A549 (cell line): ENCODE measurements around the gene UNC5A. TPM values are rescaled to one million over a fixed set of nuclear protein-coding genes. Genes with fewer than 3 reads are reported as not detected.

ENCODE experiments used
- ATAC-seq, 2 experiments: fragments of 200-7000 bp in 1 of 2; fragments of >200 bp in 1 of 2; cut with Nextera tagmentation in 1 of 2; cut with Tn5 transposase in 1 of 2; 3 replicates each; pipeline versions ENCODE4 v1.8.0 to v1.9.1; 2018 to 2020; ENCODE audit warnings: mild to moderate bottlenecking in 1 of 2, moderate library complexity in 1 of 2
- CTCF ChIA-PET: fragments of 300-600 bp; sonication (Branson Sonifier 250); formaldehyde crosslinking; extraction: SDS; loops from one replicate; lab custom pipeline; 2021; ENCODE audit warnings: antibody characterized with exemption, inconsistent platforms; lab: Yijun Ruan, JAX
- POLR2A ChIA-PET: fragments of 350-600 bp; formaldehyde crosslinking; extraction: SDS; loops from one replicate; lab custom pipeline; 2021; ENCODE audit warnings: antibody characterized with exemption, inconsistent platforms; lab: Yijun Ruan, JAX
- DNase-seq, 2 experiments: peaks; one replicate each; pipeline versions ENCODE4 v3.0.0 to v3.0.0-alpha.2; 2011 to 2016; ENCODE audit warnings: low read depth in 1 of 2, low spot score in 1 of 2
- FAIRE-seq: peaks from 2 replicates; lab custom pipeline; 2011; peaks lifted over from hg19 to GRCh38; lab: Jason Lieb, UNC
- H3K27ac ChIP-seq, 2 experiments: fragments of >200 bp; sonication (Bioruptor Twin); formaldehyde crosslinking; 3 replicates each; pipeline ENCODE4 v1.5.1; 2016 to 2017
- H3K4me1 ChIP-seq: fragments of >200 bp; sonication (Bioruptor Twin); formaldehyde crosslinking; 3 replicates; pipeline ENCODE4 v1.6.1; 2016
- H3K4me2 ChIP-seq: fragments of >200 bp; sonication (Bioruptor Twin); formaldehyde crosslinking; 3 replicates; pipeline ENCODE4 v1.6.1; 2016
- H3K4me3 ChIP-seq: fragments of >200 bp; sonication (Bioruptor Twin); formaldehyde crosslinking; 3 replicates; pipeline ENCODE4 v1.5.1; 2016
- H3K9me3 ChIP-seq: fragments of >200 bp; sonication (Bioruptor Twin); formaldehyde crosslinking; 3 replicates; pipeline ENCODE4 v1.6.1; 2016
- BCL3 ChIP-seq: fragments of >200 bp; sonication (Bioruptor Twin); formaldehyde crosslinking; IDR thresholded peaks from 3 replicates; pipeline ENCODE4 v1.6.1; 2016
- CBX8 ChIP-seq: fragments of 200-600 bp; sonication (generic); IDR thresholded peaks from 2 replicates; pipeline ENCODE4 v1.6.1; 2016
- CEBPB ChIP-seq, 2 experiments: fragments of >200 bp in 1 of 2; sonication (Bioruptor Twin) in 1 of 2; formaldehyde crosslinking in 1 of 2; IDR thresholded peaks; 2 replicates each; pipeline ENCODE4 v1.6.1; 2012 to 2016
- CTCF ChIP-seq: fragments of >200 bp; sonication (Bioruptor Twin); formaldehyde crosslinking; IDR thresholded peaks from 3 replicates; pipeline ENCODE4 v1.5.1; 2016
- EHF ChIP-seq: fragments of 250-450 bp; sonication (Bioruptor Pico); IDR thresholded peaks from 2 replicates; pipeline ENCODE4 v1.5.0; 2020; ENCODE audit warnings: mild to moderate bottlenecking
- EP300 ChIP-seq, 2 experiments: fragments of >200 bp; sonication (Bioruptor Twin); formaldehyde crosslinking; IDR thresholded peaks; 2 replicates in 1 of 2; 3 replicates in 1 of 2; pipeline ENCODE4 v1.6.1; 2016 to 2017
- FOSB ChIP-seq: fragments of 250-450 bp; sonication (Bioruptor Pico); IDR thresholded peaks from 2 replicates; pipeline ENCODE4 v1.5.0; 2020; ENCODE audit warnings: mild to moderate bottlenecking, moderate library complexity
- HDAC2 ChIP-seq: fragments of 200-600 bp; sonication (generic); IDR thresholded peaks from 2 replicates; pipeline ENCODE4 v1.6.1; 2016
- HOXA7 ChIP-seq: fragments of 250-450 bp; sonication (Bioruptor Pico); IDR thresholded peaks from 2 replicates; pipeline ENCODE4 v1.5.0; 2020; ENCODE audit warnings: mild to moderate bottlenecking, moderate library complexity
- HOXB13 ChIP-seq: fragments of 250-450 bp; sonication (Bioruptor Pico); IDR thresholded peaks from 2 replicates; pipeline ENCODE4 v1.5.0; 2020; ENCODE audit warnings: low read depth, mild to moderate bottlenecking, moderate library complexity
- HOXB5 ChIP-seq: fragments of 250-450 bp; sonication (Bioruptor Pico); IDR thresholded peaks from 2 replicates; pipeline ENCODE4 v1.5.0; 2020; ENCODE audit warnings: mild to moderate bottlenecking, moderate library complexity
- JUNB ChIP-seq: fragments of >200 bp; sonication (Bioruptor Twin); formaldehyde crosslinking; IDR thresholded peaks from 2 replicates; pipeline ENCODE4 v1.6.1; 2016
- KDM1A ChIP-seq: fragments of 200-600 bp; sonication (generic); IDR thresholded peaks from 2 replicates; pipeline ENCODE4 v1.6.1; 2016; ENCODE audit warnings: low read depth, mild to moderate bottlenecking
- MAZ ChIP-seq: fragments of 150-350 bp; IDR thresholded peaks from 2 replicates; pipeline ENCODE4 v1.6.1; 2014; ENCODE audit warnings: antibody characterized with exemption, low read depth, low read length, borderline replicate concordance
- NPAS2 ChIP-seq: fragments of 250-450 bp; sonication (Bioruptor Pico); IDR thresholded peaks from 2 replicates; pipeline ENCODE4 v1.8.0; 2022; ENCODE audit warnings: mild to moderate bottlenecking, moderate library complexity, borderline replicate concordance
- PHF8 ChIP-seq: fragments of 200-600 bp; sonication (generic); IDR thresholded peaks from 2 replicates; pipeline ENCODE4 v1.6.1; 2016; ENCODE audit warnings: low read depth, mild to moderate bottlenecking, antibody characterized with exemption, moderate library complexity, borderline replicate concordance
- RCOR1 ChIP-seq: fragments of 150-350 bp; IDR thresholded peaks from 2 replicates; pipeline ENCODE4 v1.6.1; 2014; ENCODE audit warnings: antibody characterized with exemption, low read length, low read depth
- REST ChIP-seq: fragments of 200-600 bp; sonication (generic); IDR thresholded peaks from 2 replicates; pipeline ENCODE4 v1.6.1; 2016; ENCODE audit warnings: antibody characterized with exemption, mild to moderate bottlenecking, moderate library complexity
- RFX5 ChIP-seq: fragments of 450-650 bp; IDR thresholded peaks from 2 replicates; pipeline ENCODE4 v1.7.1; 2014; ENCODE audit warnings: antibody characterized with exemption, mild to moderate bottlenecking, moderate library complexity
- SREBF2 ChIP-seq: fragments of 450-650 bp; IDR thresholded peaks from 2 replicates; pipeline ENCODE4 v1.6.1; 2014; ENCODE audit warnings: mild to moderate bottlenecking, moderate library complexity
- WGBS: methylation state at CpG from one replicate; pipeline ENCODE4 v1.1.6; 2017; ENCODE audit errors: missing lambda C conversion rate; 5-methylcytosine and 5-hydroxymethylcytosine counted together
- polyA plus RNA-seq, 4 experiments: library from polyadenylated mRNA; depleted of rRNA in 3 of 4; stranded (reverse); fragments of >200 nt; fragmentation: RNase III in 1 of 4; extraction: RNeasy Plus Mini Kit Qiagen cat#74134 plus additional on column Dnase treatment in 1 of 4; gene quantifications; 2 replicates in 3 of 4; 3 replicates in 1 of 4; pipeline ENCODE4 v1.2.3, GENCODE V29; 2011 to 2017
- TF ChIP-seq, protein P1 (sequence below): fragments of 250-450 bp; sonication (Bioruptor Pico); IDR thresholded peaks from 2 replicates; pipeline ENCODE4 v1.5.0; 2020; ENCODE audit warnings: low read depth, mild to moderate bottlenecking, moderate library complexity

The UNC5A gene
- polyA plus RNA-seq, 2 of the 4 experiments (the other 2 are of a cell fraction) = 0.03 to 0.14 TPM

- TF ChIP-seq, protein P1, sequence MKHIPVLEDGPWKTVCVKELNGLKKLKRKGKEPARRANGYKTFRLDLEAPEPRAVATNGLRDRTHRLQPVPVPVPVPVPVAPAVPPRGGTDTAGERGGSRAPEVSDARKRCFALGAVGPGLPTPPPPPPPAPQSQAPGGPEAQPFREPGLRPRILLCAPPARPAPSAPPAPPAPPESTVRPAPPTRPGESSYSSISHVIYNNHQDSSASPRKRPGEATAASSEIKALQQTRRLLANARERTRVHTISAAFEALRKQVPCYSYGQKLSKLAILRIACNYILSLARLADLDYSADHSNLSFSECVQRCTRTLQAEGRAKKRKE (CRISPR knock-in tag) = no peak
- TF ChIP-seq NPAS2 (CRISPR knock-in tag) (no peak), HOXA7 (no peak), SREBF2 (no peak)
These were observed 40.4 kb upstream of the UNC5A start (continued) for GRCh38 chr5:176769911-176770310.

- ChIA-PET CTCF (interaction anchor here (1.3 to 3.3 kb wide), 4 partner anchors 11 to 129 kb away, joined by 3 to 14 read pairs (median 4); partner anchors contain the start of gene HK3), POLR2A (interaction anchor here (0.6 kb wide), 1 partner anchor 172 kb away, joined by 3 read pairs; no protein-coding TSS in a partner anchor)
- Histone ChIP-seq H3K27ac (no peak overlapping the region), H3K9me3 (peaks cover 14% of the 10 kb centered on the region), H3K4me1 (no peaks in the 10 kb centered on the region), H3K4me2 (no peak overlapping the region), H3K4me3 (no peak overlapping the region)
- TF ChIP-seq HOXB13 (CRISPR knock-in tag) = no peak
- TF ChIP-seq CEBPB (IDR thresholded peaks at IDR 0.05) = no peak
- no peak for TF ChIP-seq HOXA7
- TF ChIP-seq BCL3 = no peak
- TF ChIP-seq EHF (CRISPR knock-in tag) = no peak
- TF ChIP-seq CTCF = no peak
- no peak for TF ChIP-seq MAZ
- no peak for TF ChIP-seq REST
- no peak for TF ChIP-seq JUNB
- TF ChIP-seq EP300 (IDR thresholded peaks at IDR 0.05) = no peak
- TF ChIP-seq RFX5 = no peak
- TF ChIP-seq RCOR1 = no peak
- no peak for TF ChIP-seq CBX8
- no peak for TF ChIP-seq FOSB (CRISPR knock-in tag)
- TF ChIP-seq HOXB5 (CRISPR knock-in tag) = no peak
- no peak for TF ChIP-seq HDAC2
- TF ChIP-seq KDM1A = no peak
- TF ChIP-seq PHF8 = no peak
- FAIRE-seq (no peak), DNase-seq (no peak), ATAC-seq (no peak)
- 72% methylated on average over 8 of the region's 8 CpGs for WGBS
These were observed 39.9 kb upstream of the UNC5A start for GRCh38 chr5:176770431-176770830.
